K562 (cell line): ENCODE data around the gene HSF5. TPM values are rescaled to one million over a fixed set of nuclear protein-coding genes. Genes with fewer than 3 reads are reported as not detected.

Experiments
- ASH1L ChIP-seq: fragments of 450-650 bp; IDR thresholded peaks from 2 replicates; pipeline ENCODE4 v1.6.1; 2018; ENCODE audit warnings: borderline replicate concordance, mild to moderate bottlenecking, low read depth; ENCODE audit not compliant: partially characterized antibody
- FUS ChIP-seq: fragments of 200-400 bp; formaldehyde crosslinking; optimal IDR thresholded peaks from 2 replicates; pipeline ENCODE3; 2017; ENCODE audit warnings: low read depth, low read length
- HCFC1 ChIP-seq: IDR thresholded peaks from 2 replicates; pipeline ENCODE4 v1.6.1; 2012; ENCODE audit warnings: low read depth, low read length, improper control_type of control experiment
- KDM1A ChIP-seq, 2 experiments: fragments of 450-650 bp; IDR thresholded peaks; 2 replicates each; pipeline ENCODE4 v1.6.1; 2016; ENCODE audit warnings: mild to moderate bottlenecking in 2 of 2
- KLF10 ChIP-seq: fragments of 250-450 bp; sonication (Bioruptor Pico); IDR thresholded peaks from 2 replicates; pipeline ENCODE4 v1.6.1; 2021; ENCODE audit warnings: matching md5 sums
- MED1 ChIP-seq: sonication (generic); formaldehyde crosslinking; IDR thresholded peaks from 2 replicates; pipeline ENCODE4 v1.8.1; 2023; ENCODE audit warnings: missing genetic modification reagents, borderline replicate concordance
- NR2C1 ChIP-seq, 2 experiments: fragments of 450-650 bp; IDR thresholded peaks; 2 replicates each; pipeline ENCODE4 v1.6.1; 2017; ENCODE audit warnings: mild to moderate bottlenecking in 2 of 2, antibody characterized with exemption in 1 of 2, inconsistent platforms in 1 of 2, missing compliant biosample characterization in 1 of 2, missing genetic modification characterization in 1 of 2
- PPARD ChIP-seq: fragments of 250-450 bp; sonication (Bioruptor Pico); IDR thresholded peaks from 2 replicates; pipeline ENCODE4 v1.8.0; 2022; ENCODE audit warnings: inconsistent platforms, mild to moderate bottlenecking, moderate library complexity
- U2AF2 ChIP-seq: fragments of 200-400 bp; formaldehyde crosslinking; optimal IDR thresholded peaks from 2 replicates; pipeline ENCODE3; 2017; ENCODE audit warnings: low read depth, mild to moderate bottlenecking, low read length
- ZNF175 ChIP-seq: fragments of 200-800 bp; sonication (Bioruptor generic); IDR thresholded peaks from 2 replicates; pipeline ENCODE4 v1.6.1; 2016; ENCODE audit warnings: low read depth, mild to moderate bottlenecking, missing genetic modification characterization, missing compliant biosample characterization
- ZNF583 ChIP-seq: fragments of 250-450 bp; sonication (Bioruptor Pico); IDR thresholded peaks from 2 replicates; pipeline ENCODE4 v1.4.0; 2020
- polyA plus RNA-seq, 8 experiments: library from polyadenylated mRNA; depleted of rRNA in 4 of 8; stranded (reverse) in 5 of 8; unstranded in 3 of 8; fragments of >200 nt; fragmentation: Nextera tagmentation in 2 of 8; fragmentation: Illumina TruSeq in 1 of 8; extraction: Ambion mirVana in 2 of 8; extraction: Trizol in 1 of 8; gene quantifications; 2 replicates each; pipeline versions ENCODE4 v1.2.1 to v1.2.3, GENCODE V29; 2011 to 2014; ENCODE audit warnings: inconsistent platforms in 1 of 8, missing spikeins in 1 of 8
- total RNA-seq, 7 experiments: library from RNA; depleted of rRNA in 6 of 7; stranded (reverse); fragments of >200 nt in 6 of 7; fragmentation: Illumina TruSeq in 2 of 7; extraction: Trizol in 2 of 7; gene quantifications; 2 replicates each; pipeline versions ENCODE4 v1.2.1 to v1.2.3, GENCODE V29; 2011 to 2021; ENCODE audit warnings: low replicate concordance in 1 of 7
- TF ChIP-seq, protein P1 (sequence below): IDR thresholded peaks from 2 replicates; pipeline ENCODE4 v1.6.1; 2011; ENCODE audit warnings: borderline replicate concordance, low read depth, mild to moderate bottlenecking, moderate library complexity, low read length; ENCODE audit not compliant: insufficient read depth, poor library complexity, severe bottlenecking
- TF ChIP-seq, protein P2 (sequence below): fragments of 200-800 bp; sonication (Bioruptor generic); IDR thresholded peaks from 2 replicates; pipeline ENCODE4 v1.6.1; 2017; ENCODE audit warnings: missing genetic modification characterization, missing compliant biosample characterization
- TF ChIP-seq, protein P3 (sequence below): sonication (generic); formaldehyde crosslinking; IDR thresholded peaks from 2 replicates; pipeline ENCODE4 v1.8.0; 2022; ENCODE audit warnings: mild to moderate bottlenecking, missing genetic modification reagents

HSF5 gene
- total and polyA plus RNA-seq, 9 of the 15 experiments (the other 6 are each of a cell fraction or from before 2014, with no cell fraction given): 0.04 TPM; not detected in 8

DNA sequence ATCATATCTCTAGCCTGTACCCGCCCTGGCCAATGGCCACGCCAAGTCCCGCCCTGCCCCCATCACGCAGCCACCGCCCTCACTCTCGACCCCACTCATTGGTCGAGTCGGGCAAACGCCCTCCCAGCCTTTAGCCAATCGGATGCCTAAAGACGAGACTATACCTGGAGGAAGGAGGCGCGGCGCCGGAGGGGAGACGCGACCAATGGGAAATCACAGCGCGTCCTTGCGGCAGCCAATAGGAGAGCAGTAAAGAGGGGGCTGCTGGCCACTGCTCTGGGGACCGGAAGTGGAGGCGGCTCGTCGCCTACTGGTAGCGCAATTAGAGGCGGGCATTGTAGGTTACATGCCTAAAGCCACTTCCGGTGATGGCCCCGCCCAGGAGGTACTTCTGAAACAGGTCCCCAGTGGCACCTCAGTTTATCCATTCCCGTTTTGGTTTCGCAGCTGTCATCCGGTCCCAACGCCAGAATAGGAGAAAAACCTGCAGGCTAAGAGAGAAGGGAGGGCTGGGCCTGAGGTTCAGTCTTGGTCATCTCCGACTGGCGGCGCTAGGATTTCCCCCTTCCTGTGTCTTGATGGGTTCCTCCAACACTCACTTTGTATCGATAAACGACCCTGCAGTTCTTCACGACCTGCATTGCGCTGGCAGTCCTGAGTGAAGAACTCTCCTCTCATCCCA, 29.9 kb upstream of the HSF5 start (continued):
- TF ChIP-seq, protein P1, sequence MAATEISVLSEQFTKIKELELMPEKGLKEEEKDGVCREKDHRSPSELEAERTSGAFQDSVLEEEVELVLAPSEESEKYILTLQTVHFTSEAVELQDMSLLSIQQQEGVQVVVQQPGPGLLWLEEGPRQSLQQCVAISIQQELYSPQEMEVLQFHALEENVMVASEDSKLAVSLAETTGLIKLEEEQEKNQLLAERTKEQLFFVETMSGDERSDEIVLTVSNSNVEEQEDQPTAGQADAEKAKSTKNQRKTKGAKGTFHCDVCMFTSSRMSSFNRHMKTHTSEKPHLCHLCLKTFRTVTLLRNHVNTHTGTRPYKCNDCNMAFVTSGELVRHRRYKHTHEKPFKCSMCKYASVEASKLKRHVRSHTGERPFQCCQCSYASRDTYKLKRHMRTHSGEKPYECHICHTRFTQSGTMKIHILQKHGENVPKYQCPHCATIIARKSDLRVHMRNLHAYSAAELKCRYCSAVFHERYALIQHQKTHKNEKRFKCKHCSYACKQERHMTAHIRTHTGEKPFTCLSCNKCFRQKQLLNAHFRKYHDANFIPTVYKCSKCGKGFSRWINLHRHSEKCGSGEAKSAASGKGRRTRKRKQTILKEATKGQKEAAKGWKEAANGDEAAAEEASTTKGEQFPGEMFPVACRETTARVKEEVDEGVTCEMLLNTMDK: no peak
- peak; percentile 78 for TF ChIP-seq HCFC1
- TF ChIP-seq, protein P2, sequence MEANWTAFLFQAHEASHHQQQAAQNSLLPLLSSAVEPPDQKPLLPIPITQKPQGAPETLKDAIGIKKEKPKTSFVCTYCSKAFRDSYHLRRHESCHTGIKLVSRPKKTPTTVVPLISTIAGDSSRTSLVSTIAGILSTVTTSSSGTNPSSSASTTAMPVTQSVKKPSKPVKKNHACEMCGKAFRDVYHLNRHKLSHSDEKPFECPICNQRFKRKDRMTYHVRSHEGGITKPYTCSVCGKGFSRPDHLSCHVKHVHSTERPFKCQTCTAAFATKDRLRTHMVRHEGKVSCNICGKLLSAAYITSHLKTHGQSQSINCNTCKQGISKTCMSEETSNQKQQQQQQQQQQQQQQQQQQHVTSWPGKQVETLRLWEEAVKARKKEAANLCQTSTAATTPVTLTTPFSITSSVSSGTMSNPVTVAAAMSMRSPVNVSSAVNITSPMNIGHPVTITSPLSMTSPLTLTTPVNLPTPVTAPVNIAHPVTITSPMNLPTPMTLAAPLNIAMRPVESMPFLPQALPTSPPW (CRISPR knock-in tag): peak; percentile 62
- no peak for TF ChIP-seq PPARD (CRISPR knock-in tag)
- TF ChIP-seq KDM1A (IDR thresholded peaks at IDR 0.05): no peak; a peak in 1 of 4 replicates
- TF ChIP-seq MED1: no peak
- no peak for TF ChIP-seq ZNF583
- TF ChIP-seq, protein P3, sequence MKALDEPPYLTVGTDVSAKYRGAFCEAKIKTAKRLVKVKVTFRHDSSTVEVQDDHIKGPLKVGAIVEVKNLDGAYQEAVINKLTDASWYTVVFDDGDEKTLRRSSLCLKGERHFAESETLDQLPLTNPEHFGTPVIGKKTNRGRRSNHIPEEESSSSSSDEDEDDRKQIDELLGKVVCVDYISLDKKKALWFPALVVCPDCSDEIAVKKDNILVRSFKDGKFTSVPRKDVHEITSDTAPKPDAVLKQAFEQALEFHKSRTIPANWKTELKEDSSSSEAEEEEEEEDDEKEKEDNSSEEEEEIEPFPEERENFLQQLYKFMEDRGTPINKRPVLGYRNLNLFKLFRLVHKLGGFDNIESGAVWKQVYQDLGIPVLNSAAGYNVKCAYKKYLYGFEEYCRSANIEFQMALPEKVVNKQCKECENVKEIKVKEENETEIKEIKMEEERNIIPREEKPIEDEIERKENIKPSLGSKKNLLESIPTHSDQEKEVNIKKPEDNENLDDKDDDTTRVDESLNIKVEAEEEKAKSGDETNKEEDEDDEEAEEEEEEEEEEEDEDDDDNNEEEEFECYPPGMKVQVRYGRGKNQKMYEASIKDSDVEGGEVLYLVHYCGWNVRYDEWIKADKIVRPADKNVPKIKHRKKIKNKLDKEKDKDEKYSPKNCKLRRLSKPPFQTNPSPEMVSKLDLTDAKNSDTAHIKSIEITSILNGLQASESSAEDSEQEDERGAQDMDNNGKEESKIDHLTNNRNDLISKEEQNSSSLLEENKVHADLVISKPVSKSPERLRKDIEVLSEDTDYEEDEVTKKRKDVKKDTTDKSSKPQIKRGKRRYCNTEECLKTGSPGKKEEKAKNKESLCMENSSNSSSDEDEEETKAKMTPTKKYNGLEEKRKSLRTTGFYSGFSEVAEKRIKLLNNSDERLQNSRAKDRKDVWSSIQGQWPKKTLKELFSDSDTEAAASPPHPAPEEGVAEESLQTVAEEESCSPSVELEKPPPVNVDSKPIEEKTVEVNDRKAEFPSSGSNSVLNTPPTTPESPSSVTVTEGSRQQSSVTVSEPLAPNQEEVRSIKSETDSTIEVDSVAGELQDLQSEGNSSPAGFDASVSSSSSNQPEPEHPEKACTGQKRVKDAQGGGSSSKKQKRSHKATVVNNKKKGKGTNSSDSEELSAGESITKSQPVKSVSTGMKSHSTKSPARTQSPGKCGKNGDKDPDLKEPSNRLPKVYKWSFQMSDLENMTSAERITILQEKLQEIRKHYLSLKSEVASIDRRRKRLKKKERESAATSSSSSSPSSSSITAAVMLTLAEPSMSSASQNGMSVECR (CRISPR knock-in tag): no peak; the same call in 1 of the 2 replicates
- peak; percentile 98 for TF ChIP-seq ASH1L
- no peak; the same call in 1 of the 2 replicates for TF ChIP-seq ZNF175 (CRISPR knock-in tag)
- no peak for TF ChIP-seq KLF10 (CRISPR knock-in tag)
- TF ChIP-seq FUS: no peak
- peak; percentile 82 for TF ChIP-seq NR2C1 (IDR thresholded peaks at IDR 0.05)
- TF ChIP-seq NR2C1 (tag; IDR thresholded peaks at IDR 0.05): peak; percentile 71
- no peak for TF ChIP-seq U2AF2
